HL-60 (cell line): ENCODE measurements around the gene TBX10.
"Not testable (repeated sequence)": the region's sequence is repeated elsewhere in the genome, so short reads cannot be mapped to it uniquely, and the experiment has no call there.

Source experiments
- DNase-seq, 2 experiments: peaks; one replicate each; pipeline ENCODE4 v3.0.0-alpha.2; 2010 to 2020; ENCODE audit warnings: low read depth in 1 of 2, low spot score in 1 of 2
- H3K27ac ChIP-seq: fragments of 250-450 bp; sonication (Bioruptor Pico); replicated peaks from 2 replicates; pipeline ENCODE4 v1.5.1; 2020; ENCODE audit warnings: mild to moderate bottlenecking, moderate library complexity
- H3K27me3 ChIP-seq: fragments of 250-450 bp; sonication (Bioruptor Pico); 2 replicates; pipeline ENCODE4 v1.5.1; 2021; ENCODE audit warnings: mild to moderate bottlenecking, moderate library complexity; ENCODE audit not compliant: insufficient read depth, poor library complexity, severe bottlenecking
- H3K4me3 ChIP-seq: replicated peaks from 2 replicates; pipeline ENCODE4 v1.5.1; 2011; ENCODE audit warnings: mild to moderate bottlenecking, control low read depth, low read length; ENCODE audit not compliant: insufficient read depth
- GABPA ChIP-seq: IDR thresholded peaks from 2 replicates; pipeline ENCODE4 v1.6.1; 2012; ENCODE audit warnings: low read depth
- POLR2AphosphoS5 ChIP-seq: IDR thresholded peaks from 2 replicates; pipeline ENCODE4 v1.6.1; 2012; ENCODE audit warnings: low read depth
- SPI1 ChIP-seq: IDR thresholded peaks from 2 replicates; pipeline ENCODE4 v1.6.1; 2012; ENCODE audit warnings: low read depth, mild to moderate bottlenecking, borderline replicate concordance
- TF ChIP-seq, protein P1 (sequence below): IDR thresholded peaks from one replicate; pipeline ENCODE4 v1.5.1; 2011; ENCODE audit warnings: low read length, control low read depth, inconsistent platforms; ENCODE audit not compliant: insufficient read depth
- TF ChIP-seq, protein P2 (sequence below): IDR thresholded peaks from 2 replicates; pipeline ENCODE4 v1.6.1; 2012; ENCODE audit warnings: low read depth; ENCODE audit not compliant: insufficient replicate concordance

Gene TBX10

GRCh38 chr11:67662835-67663531 is 23.4 kb upstream of the TBX10 start:
- H3K27me3 ChIP-seq = no peaks in the 10 kb centered on the region
- no peak for DNase-seq
- no peak overlapping the region for H3K4me3 ChIP-seq
- H3K27ac ChIP-seq = no peak overlapping the region
- TF ChIP-seq GABPA (no peak), POLR2AphosphoS5 (no peak), SPI1 (no peak)
- TF ChIP-seq, protein P1, sequence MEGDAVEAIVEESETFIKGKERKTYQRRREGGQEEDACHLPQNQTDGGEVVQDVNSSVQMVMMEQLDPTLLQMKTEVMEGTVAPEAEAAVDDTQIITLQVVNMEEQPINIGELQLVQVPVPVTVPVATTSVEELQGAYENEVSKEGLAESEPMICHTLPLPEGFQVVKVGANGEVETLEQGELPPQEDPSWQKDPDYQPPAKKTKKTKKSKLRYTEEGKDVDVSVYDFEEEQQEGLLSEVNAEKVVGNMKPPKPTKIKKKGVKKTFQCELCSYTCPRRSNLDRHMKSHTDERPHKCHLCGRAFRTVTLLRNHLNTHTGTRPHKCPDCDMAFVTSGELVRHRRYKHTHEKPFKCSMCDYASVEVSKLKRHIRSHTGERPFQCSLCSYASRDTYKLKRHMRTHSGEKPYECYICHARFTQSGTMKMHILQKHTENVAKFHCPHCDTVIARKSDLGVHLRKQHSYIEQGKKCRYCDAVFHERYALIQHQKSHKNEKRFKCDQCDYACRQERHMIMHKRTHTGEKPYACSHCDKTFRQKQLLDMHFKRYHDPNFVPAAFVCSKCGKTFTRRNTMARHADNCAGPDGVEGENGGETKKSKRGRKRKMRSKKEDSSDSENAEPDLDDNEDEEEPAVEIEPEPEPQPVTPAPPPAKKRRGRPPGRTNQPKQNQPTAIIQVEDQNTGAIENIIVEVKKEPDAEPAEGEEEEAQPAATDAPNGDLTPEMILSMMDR = no peak
- TF ChIP-seq, protein P2, sequence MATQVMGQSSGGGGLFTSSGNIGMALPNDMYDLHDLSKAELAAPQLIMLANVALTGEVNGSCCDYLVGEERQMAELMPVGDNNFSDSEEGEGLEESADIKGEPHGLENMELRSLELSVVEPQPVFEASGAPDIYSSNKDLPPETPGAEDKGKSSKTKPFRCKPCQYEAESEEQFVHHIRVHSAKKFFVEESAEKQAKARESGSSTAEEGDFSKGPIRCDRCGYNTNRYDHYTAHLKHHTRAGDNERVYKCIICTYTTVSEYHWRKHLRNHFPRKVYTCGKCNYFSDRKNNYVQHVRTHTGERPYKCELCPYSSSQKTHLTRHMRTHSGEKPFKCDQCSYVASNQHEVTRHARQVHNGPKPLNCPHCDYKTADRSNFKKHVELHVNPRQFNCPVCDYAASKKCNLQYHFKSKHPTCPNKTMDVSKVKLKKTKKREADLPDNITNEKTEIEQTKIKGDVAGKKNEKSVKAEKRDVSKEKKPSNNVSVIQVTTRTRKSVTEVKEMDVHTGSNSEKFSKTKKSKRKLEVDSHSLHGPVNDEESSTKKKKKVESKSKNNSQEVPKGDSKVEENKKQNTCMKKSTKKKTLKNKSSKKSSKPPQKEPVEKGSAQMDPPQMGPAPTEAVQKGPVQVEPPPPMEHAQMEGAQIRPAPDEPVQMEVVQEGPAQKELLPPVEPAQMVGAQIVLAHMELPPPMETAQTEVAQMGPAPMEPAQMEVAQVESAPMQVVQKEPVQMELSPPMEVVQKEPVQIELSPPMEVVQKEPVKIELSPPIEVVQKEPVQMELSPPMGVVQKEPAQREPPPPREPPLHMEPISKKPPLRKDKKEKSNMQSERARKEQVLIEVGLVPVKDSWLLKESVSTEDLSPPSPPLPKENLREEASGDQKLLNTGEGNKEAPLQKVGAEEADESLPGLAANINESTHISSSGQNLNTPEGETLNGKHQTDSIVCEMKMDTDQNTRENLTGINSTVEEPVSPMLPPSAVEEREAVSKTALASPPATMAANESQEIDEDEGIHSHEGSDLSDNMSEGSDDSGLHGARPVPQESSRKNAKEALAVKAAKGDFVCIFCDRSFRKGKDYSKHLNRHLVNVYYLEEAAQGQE = no peak

DNA sequence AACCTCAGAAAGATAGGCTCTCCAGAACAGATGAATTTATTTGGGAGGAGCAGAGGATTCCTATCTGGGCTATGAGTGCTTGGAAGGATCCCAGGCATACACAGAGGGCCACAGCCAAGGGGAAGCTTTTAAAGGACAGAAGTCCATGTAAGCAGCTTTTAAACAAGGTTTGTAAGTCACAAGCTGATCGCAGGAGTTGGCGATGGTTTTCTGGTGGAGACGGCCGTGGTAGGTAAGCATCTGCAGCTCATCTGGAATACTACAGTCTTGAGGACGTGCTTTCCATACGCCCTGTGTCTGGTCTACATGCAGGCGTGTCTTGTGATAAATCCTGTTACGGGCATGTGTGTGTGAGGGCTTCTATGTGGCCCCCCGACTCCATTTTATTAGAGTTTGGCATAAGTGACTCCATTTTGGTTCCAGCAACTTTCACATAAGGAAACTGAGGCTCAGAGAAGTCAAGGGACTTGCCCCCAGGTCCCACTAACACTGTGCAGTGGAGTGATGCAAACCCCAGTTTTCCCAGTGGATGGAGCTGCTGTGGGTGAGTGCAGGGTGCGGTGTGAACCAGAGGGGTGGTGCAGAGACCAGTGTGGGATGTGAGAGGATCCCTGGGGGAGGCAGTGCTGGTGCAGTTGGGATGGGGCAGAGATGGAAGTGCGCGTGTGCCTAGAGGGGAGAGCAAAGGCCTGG is 22.7 kb upstream of the TBX10 start:
- Histone ChIP-seq H3K4me3 (no peak overlapping the region), H3K27me3 (no peaks in the 10 kb centered on the region), H3K27ac (no peak overlapping the region)
- no peak for DNase-seq
- no peak for TF ChIP-seq GABPA
- TF ChIP-seq, protein P1 = no peak
- TF ChIP-seq, protein P2 = no peak

- H3K27ac ChIP-seq, H3K4me3 ChIP-seq, DNase-seq, H3K27me3 ChIP-seq: not testable (repeated sequence)
Measured at GRCh38 chr11:67660752-67661151, 21.2 kb upstream of the TBX10 start.

DNA sequence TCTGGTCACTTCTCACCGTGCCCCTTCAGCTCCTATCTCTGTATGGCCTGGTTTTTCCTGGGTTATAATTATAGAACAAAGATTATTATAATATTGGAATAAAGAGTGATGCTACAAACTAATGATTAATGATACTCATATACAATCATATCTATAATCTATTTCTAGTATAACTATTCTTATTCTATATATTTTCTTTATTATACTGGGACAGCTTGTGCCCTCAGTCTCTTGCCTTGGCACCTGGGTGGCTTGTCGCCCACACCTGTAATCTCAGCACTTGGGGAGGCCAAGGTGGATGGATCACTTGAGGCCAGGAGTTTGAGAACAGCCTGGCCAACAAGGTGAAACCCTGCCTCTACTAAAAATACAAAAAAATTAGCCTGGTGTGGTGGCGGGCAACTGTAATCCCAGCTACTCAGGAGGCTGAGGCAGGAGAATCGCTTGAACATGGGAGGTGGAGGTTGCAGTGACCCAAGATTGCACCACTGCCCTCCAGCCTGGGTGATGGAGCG is 20.1 kb upstream of the TBX10 start:
- H3K4me3 ChIP-seq, H3K27me3 ChIP-seq, H3K27ac ChIP-seq, DNase-seq: not testable (repeated sequence)

- Histone ChIP-seq H3K27ac (no peak overlapping the region), H3K27me3 (no peaks in the 10 kb centered on the region), H3K4me3 (no peak overlapping the region)
- DNase-seq = no peak
- TF ChIP-seq POLR2AphosphoS5 (no peak), SPI1 (no peak), GABPA (no peak)
- TF ChIP-seq, protein P1 = no peak
- TF ChIP-seq, protein P2 = no peak
Measured at GRCh38 chr11:67657300-67657699, 17.7 kb upstream of the TBX10 start.
